Omental fat pad (tissue), 4 donors: ENCODE results near the gene RSPO4. TPM values are rescaled to one million over a fixed set of nuclear protein-coding genes. Genes with fewer than 3 reads are reported as not detected.

ENCODE experiments used
- ATAC-seq: fragments of 150-250 bp; one replicate; pipeline ENCODE4 v1.9.1; 2016; ENCODE audit warnings: mild to moderate bottlenecking, moderate library complexity; ENCODE audit not compliant: low FRiP score
- DNase-seq: peaks from one replicate; pipeline ENCODE4 v3.0.0-alpha.2; 2019; ENCODE audit warnings: low spot score
- CTCF ChIP-seq, 3 donors: fragments of 450-650 bp; IDR thresholded peaks; one replicate each; pipeline ENCODE4 v1.5.1; 2016 to 2017; ENCODE audit warnings: antibody characterized with exemption in 3 of 3, mild to moderate bottlenecking in 3 of 3, moderate library complexity in 2 of 3
- total RNA-seq, 4 donors: library from RNA; depleted of rRNA; stranded (reverse); fragments of >200 nt; gene quantifications; one replicate each; pipeline ENCODE4 v1.1.0, GENCODE V29; 2016

RSPO4 gene
- total RNA-seq, 4 donors from 2014 or later: not detected

GRCh38 chr20:933029-933428 is 69.1 kb downstream of the RSPO4 start:
- DNase-seq: no peak
- no peak for ATAC-seq
- TF ChIP-seq CTCF (IDR thresholded peaks at IDR 0.05): no peak

- DNase-seq: no peak
- TF ChIP-seq CTCF (IDR thresholded peaks at IDR 0.05): no peak
- ATAC-seq: no peak
These were observed 70.7 kb downstream of the RSPO4 start for GRCh38 chr20:931401-931800.

GRCh38 chr20:926670-927069 is 75.4 kb downstream of the RSPO4 start:
- TF ChIP-seq CTCF (IDR thresholded peaks at IDR 0.05): no peak
- DNase-seq (no peak), ATAC-seq (no peak)

- DNase-seq (no peak), ATAC-seq (no peak)
- TF ChIP-seq CTCF (IDR thresholded peaks at IDR 0.05): no peak
These were observed 76.6 kb downstream of the RSPO4 start for GRCh38 chr20:925516-925915.

- ATAC-seq (no peak), DNase-seq (no peak)
- TF ChIP-seq CTCF (IDR thresholded peaks at IDR 0.05): no peak
These were observed 77.5 kb downstream of the RSPO4 start for GRCh38 chr20:924639-925038.

GRCh38 chr20:922781-923180 is 79.3 kb downstream of the RSPO4 start:
- DNase-seq (no peak), ATAC-seq (no peak)

More at GRCh38 chr20:922781-923180, 79.3 kb downstream of the RSPO4 start:
- TF ChIP-seq CTCF (IDR thresholded peaks at IDR 0.05): no peak
